Large intestine (tissue), 3 donors: Measurements from ENCODE around the gene RIMBP3C. TPM values are rescaled to one million over a fixed set of nuclear protein-coding genes. Genes with fewer than 3 reads are reported as not detected.
"Not testable (repeated sequence)": the region's sequence is repeated elsewhere in the genome, so short reads cannot be mapped to it uniquely, and the experiment has no call there.

Experiments
- DNase-seq, 2 donors: peaks; one replicate each; pipeline versions ENCODE4 v3.0.0 to v3.0.0-alpha.2; 2013
- H3K27ac ChIP-seq: one replicate; pipeline ENCODE4 v1.5.1; 2013; ENCODE audit warnings: low read length
- H3K27me3 ChIP-seq: 2 replicates; pipeline ENCODE4 v1.6.1; 2013; ENCODE audit warnings: low read length; ENCODE audit not compliant: control insufficient read depth, insufficient read depth
- H3K36me3 ChIP-seq: 2 replicates; pipeline ENCODE4 v1.6.1; 2013; ENCODE audit warnings: low read length; ENCODE audit not compliant: control insufficient read depth, insufficient read depth
- H3K4me1 ChIP-seq: one replicate; pipeline ENCODE4 v1.6.1; 2013; ENCODE audit warnings: low read length; ENCODE audit not compliant: control insufficient read depth, insufficient read depth
- H3K4me3 ChIP-seq: one replicate; pipeline ENCODE4 v1.5.1; 2013; ENCODE audit warnings: low read length
- H3K9me3 ChIP-seq: one replicate; pipeline ENCODE4 v1.6.1; 2013; ENCODE audit warnings: mild to moderate bottlenecking, low read depth, low read length, moderate library complexity; ENCODE audit not compliant: control insufficient read depth
- WGBS: methylation state at CpG from one replicate; pipeline ENCODE4 v1.1.5; 2013; ENCODE audit warnings: low lambda C conversion rate; ENCODE audit not compliant: insufficient coverage; 5-methylcytosine and 5-hydroxymethylcytosine counted together
- polyA plus RNA-seq: library from polyadenylated mRNA; unstranded; fragments of 120-200 nt; gene quantifications from one replicate; pipeline ENCODE4 v1.2.1, GENCODE V29; 2013

The RIMBP3C gene
- polyA plus RNA-seq, 1 donor, result 0.04 TPM

DNA sequence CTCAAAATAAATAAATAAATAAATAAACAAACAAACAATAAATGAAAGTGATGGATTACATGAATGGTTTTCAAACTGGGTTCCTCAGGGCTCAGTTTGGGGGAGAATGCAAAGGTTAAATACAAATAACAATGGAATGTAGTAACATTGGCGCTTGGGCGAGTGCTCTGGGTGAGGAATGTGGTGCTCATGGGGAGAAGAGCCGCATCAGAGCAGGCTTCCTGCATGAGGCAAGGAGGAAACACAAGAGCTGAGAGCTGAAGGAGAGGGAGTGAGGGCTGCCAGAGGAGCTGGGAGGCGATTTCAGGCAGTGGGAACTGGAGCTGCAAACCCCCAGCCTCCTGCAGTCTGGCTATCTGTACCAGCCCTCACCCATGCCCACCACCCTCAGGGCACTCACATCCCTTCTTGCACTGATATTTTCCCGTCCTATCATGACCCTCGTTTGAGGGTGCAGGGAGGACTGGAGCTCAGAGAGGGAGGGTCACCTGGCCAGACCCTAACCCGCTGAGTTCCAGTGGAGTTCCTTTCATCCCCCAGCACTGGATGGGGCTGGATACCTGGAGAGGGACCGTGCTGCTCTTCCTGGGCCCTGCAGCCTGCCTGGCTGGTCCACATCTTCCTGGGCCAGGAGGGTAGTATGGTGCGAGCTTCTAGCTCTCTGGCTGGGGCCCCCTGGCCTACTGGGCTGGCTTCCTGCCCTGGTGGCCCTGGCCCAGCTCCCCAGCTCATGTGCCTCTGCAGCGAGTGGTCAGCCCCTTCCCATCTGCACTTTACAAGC is 8.3 kb upstream of the RIMBP3C start:
- not testable (repeated sequence) for H3K9me3 ChIP-seq, DNase-seq, H3K27ac ChIP-seq, H3K4me1 ChIP-seq, H3K36me3 ChIP-seq, H3K4me3 ChIP-seq, H3K27me3 ChIP-seq
- WGBS, result no CpG with 5 or more reads among the region's 10 CpGs

DNA sequence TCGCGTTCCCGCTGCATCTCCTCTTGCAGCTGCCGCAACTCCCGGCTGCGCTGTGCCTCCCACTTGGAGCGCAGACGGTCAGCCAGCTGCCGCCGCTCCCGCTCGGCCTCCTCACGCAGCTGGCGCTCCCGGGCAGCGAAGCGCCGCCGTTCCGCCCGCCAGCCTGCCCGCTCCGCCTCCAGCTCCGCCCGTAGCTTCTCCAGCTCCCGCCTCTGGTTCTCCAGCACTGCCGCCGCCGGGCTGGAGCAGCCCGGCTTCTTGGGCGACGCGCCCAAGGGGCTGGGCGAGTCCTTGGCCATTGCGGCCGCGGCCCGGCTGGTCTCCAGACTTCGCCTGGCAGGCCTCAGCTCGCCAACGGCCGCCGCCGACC is 598 bp downstream of the RIMBP3C start:
- not testable (repeated sequence) for H3K4me3 ChIP-seq, DNase-seq, H3K36me3 ChIP-seq, H3K4me1 ChIP-seq, H3K27me3 ChIP-seq, H3K27ac ChIP-seq, H3K9me3 ChIP-seq
- no CpG with 5 or more reads among the region's 44 CpGs for WGBS

DNA sequence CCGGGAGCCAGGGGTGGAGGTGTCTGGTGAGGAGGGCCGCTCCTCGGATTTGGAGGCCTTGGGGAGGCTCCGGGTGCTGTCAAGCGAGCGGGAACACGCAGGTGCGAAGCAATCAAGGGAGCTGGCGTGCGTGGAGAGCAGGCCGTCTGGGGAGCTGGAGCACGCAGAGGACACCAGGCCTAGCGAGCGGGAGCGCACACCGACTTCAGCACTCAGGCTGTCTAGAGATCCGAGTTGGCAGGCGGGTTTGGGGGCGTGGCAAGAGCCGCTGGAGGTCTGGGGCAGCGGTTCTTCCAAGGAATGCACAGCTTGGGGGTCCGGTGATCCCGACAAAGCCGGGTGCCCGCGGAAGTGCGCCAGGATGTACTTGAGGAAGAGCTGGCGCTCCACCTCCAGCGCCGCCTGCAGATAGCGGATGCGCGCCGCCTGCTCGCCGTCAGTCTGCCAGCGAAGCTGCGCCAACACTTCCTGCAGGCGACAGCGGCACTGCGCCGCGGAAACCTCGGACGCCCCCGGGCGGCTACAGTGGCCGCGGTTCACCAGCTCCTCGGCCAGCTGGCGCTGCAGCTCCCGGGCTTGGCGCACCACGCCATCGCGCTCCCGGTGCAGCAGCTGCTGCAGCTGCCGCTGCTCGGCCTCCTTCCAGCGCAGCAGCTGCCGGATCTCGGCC is 1.1 kb downstream of the RIMBP3C start:
- H3K27ac ChIP-seq, H3K9me3 ChIP-seq, DNase-seq, H3K4me3 ChIP-seq, H3K4me1 ChIP-seq, H3K27me3 ChIP-seq, H3K36me3 ChIP-seq: not testable (repeated sequence)
- no CpG with 5 or more reads among the region's 62 CpGs for WGBS

GRCh38 chr22:21549558-21549957 is 1.7 kb downstream of the RIMBP3C start:
- not testable (repeated sequence) for H3K4me1 ChIP-seq, H3K27me3 ChIP-seq, H3K36me3 ChIP-seq, DNase-seq, H3K4me3 ChIP-seq, H3K27ac ChIP-seq, H3K9me3 ChIP-seq
- no CpG with 5 or more reads among the region's 38 CpGs for WGBS

- WGBS, result no CpG with 5 or more reads among the region's 17 CpGs
- H3K4me3 ChIP-seq, H3K36me3 ChIP-seq, H3K27me3 ChIP-seq, DNase-seq, H3K27ac ChIP-seq, H3K4me1 ChIP-seq, H3K9me3 ChIP-seq: not testable (repeated sequence)
Observed at GRCh38 chr22:21544432-21545322, 6.6 kb downstream of the RIMBP3C start.

DNA sequence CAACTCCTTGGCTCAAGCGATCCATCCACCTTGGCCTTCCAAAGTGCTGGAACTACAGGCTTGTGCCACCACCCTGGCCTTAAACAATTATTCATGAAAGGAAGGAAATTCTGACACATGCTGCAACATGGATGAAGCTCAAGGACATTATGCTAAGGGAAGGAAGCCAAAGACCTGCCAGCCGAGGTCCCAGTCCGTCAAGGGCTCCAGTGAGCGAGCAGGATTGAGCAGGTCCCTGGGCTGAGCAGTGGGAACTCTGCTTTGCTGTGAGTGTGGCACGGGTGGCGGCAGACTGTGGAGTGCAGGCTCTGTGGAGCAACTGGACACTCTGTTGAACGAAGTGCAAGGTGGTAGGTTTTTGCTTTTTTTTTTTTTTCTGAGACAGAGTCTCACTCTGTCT is 11.4 kb downstream of the RIMBP3C start:
- H3K27ac ChIP-seq, H3K4me3 ChIP-seq, DNase-seq, H3K4me1 ChIP-seq, H3K9me3 ChIP-seq, H3K36me3 ChIP-seq, H3K27me3 ChIP-seq: not testable (repeated sequence)
- no CpG with 5 or more reads among the region's 7 CpGs for WGBS

- H3K4me3 ChIP-seq, H3K27me3 ChIP-seq, H3K36me3 ChIP-seq, H3K4me1 ChIP-seq, H3K27ac ChIP-seq, H3K9me3 ChIP-seq, DNase-seq: not testable (repeated sequence)
- WGBS, result no CpG with 5 or more reads among the region's 20 CpGs
Observed at GRCh38 chr22:21532863-21533648, 18.2 kb downstream of the RIMBP3C start.

DNA sequence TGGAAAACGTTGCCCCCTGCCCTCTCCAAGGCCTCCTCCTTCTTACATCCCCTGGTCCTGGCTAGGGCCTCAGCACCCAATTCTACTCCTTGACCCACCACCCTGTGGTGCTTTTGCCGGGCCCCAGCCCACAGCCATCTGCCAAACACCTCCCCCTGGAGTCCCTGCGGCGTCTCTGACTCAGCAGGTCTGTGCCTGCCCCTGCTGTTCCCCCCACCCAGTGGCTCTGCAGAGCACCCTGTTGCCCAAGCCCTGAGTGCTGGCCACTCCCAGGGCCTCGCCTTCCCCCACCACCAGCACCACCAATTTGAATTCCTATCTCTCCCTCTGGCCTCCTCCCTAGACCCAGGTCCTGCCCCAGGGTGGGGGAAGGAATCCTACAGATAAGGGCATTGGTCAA is 19.7 kb downstream of the RIMBP3C start:
- H3K4me3 ChIP-seq, DNase-seq, H3K36me3 ChIP-seq, H3K9me3 ChIP-seq, H3K4me1 ChIP-seq, H3K27ac ChIP-seq, H3K27me3 ChIP-seq: not testable (repeated sequence)
- no CpG with 5 or more reads among the region's 5 CpGs for WGBS

GRCh38 chr22:21526705-21527500 is 24.4 kb downstream of the RIMBP3C start:
- WGBS, result no CpG with 5 or more reads among the region's 6 CpGs
- not testable (repeated sequence) for H3K36me3 ChIP-seq, H3K4me3 ChIP-seq, H3K27ac ChIP-seq, DNase-seq, H3K4me1 ChIP-seq, H3K9me3 ChIP-seq, H3K27me3 ChIP-seq
